ENCODE measurements around the gene PTPRC.

The PTPRC gene

DNA sequence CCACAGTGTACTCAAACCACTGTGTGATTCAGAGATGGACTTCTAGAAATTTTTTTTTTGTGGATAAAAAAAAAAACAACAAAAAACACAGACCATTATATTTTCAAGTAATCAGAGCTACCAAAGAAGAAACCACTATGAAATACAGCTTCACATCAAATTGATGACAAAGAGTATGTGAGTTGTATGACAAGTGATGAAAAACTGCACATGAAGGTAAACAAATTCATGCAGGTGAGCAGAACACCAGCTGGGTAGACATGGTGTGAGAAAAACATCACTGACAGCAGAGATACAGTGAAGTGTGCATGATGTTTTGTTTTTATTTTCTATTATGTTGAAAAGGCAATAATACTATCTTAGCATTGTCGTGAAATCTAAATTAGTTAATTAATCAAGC is 8.0 kb upstream of the PTPRC start:
- no peak overlapping the region for H3K27ac ChIP-seq
- H3K4me3 ChIP-seq: no peak overlapping the region
- H3K9me3 ChIP-seq: no peaks in the 10 kb centered on the region
- H3K36me3 ChIP-seq: no peaks in the 10 kb centered on the region
- H3K27me3 ChIP-seq: no peaks in the 10 kb centered on the region
- H3K4me1 ChIP-seq: no peaks in the 10 kb centered on the region
- TF ChIP-seq, protein P1, sequence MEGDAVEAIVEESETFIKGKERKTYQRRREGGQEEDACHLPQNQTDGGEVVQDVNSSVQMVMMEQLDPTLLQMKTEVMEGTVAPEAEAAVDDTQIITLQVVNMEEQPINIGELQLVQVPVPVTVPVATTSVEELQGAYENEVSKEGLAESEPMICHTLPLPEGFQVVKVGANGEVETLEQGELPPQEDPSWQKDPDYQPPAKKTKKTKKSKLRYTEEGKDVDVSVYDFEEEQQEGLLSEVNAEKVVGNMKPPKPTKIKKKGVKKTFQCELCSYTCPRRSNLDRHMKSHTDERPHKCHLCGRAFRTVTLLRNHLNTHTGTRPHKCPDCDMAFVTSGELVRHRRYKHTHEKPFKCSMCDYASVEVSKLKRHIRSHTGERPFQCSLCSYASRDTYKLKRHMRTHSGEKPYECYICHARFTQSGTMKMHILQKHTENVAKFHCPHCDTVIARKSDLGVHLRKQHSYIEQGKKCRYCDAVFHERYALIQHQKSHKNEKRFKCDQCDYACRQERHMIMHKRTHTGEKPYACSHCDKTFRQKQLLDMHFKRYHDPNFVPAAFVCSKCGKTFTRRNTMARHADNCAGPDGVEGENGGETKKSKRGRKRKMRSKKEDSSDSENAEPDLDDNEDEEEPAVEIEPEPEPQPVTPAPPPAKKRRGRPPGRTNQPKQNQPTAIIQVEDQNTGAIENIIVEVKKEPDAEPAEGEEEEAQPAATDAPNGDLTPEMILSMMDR (IDR thresholded peaks at IDR 0.05): no peak
- intact Hi-C loops (cut with DNase I; ENCODE audit: low total_unique reads): no loop called here
- DNase-seq: no peak

DNA sequence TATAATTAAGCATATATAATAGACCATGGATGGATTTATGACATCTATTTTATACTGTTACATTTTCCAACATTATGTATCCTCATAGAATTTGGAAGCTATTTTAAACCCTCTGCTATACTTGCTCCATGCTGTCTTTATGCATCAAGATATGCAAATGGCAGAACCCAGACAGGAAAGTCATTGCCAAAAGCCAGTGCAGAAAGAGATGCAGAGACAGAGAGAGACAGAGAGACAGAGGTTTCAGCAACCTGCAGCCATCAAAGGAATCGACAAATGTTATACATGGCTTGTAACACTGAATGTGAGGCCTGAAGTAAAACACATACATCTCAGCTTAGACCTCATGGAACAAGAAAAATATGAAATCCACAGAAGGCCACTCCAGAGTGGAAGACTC is 7.5 kb upstream of the PTPRC start:
- intact Hi-C loops (cut with DNase I; ENCODE audit: low total_unique reads): no loop called here

DNA sequence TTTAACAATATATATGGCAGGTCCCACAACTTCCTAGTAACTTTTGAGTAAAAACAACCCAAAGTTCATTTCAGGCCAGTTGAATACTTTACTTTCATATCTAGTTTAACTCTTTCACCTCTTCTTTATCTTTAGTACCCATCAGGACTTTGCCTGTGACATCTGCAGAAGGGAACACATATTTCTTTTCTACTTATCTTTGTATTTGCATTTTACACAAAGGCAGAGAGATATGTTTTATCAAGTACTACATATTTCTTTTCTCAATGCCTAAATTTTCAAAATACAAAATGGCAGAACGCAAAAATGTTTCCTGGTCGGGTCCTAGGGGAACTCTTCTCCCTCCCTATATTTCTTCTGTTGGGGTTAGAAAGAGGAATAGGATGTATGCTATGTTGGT is 6.8 kb upstream of the PTPRC start:
- Histone ChIP-seq H3K4me3 (no peak overlapping the region), H3K4me1 (no peaks in the 10 kb centered on the region), H3K9me3 (no peaks in the 10 kb centered on the region), H3K36me3 (no peaks in the 10 kb centered on the region), H3K27ac (no peak overlapping the region), H3K27me3 (no peaks in the 10 kb centered on the region)
- DNase-seq: no peak
- intact Hi-C loops (cut with DNase I; ENCODE audit: low total_unique reads): no loop called here
- TF ChIP-seq, protein P1 (IDR thresholded peaks at IDR 0.05): no peak

More for the DNA sequence above, 7.5 kb upstream of the PTPRC start:
- no peaks in the 10 kb centered on the region for H3K27me3 ChIP-seq
- H3K4me1 ChIP-seq: no peaks in the 10 kb centered on the region
- no peak overlapping the region for H3K4me3 ChIP-seq
- H3K27ac ChIP-seq: no peak overlapping the region
- no peaks in the 10 kb centered on the region for H3K9me3 ChIP-seq
- TF ChIP-seq, protein P1 (IDR thresholded peaks at IDR 0.05): no peak
- no peaks in the 10 kb centered on the region for H3K36me3 ChIP-seq
- no peak for DNase-seq

DNA sequence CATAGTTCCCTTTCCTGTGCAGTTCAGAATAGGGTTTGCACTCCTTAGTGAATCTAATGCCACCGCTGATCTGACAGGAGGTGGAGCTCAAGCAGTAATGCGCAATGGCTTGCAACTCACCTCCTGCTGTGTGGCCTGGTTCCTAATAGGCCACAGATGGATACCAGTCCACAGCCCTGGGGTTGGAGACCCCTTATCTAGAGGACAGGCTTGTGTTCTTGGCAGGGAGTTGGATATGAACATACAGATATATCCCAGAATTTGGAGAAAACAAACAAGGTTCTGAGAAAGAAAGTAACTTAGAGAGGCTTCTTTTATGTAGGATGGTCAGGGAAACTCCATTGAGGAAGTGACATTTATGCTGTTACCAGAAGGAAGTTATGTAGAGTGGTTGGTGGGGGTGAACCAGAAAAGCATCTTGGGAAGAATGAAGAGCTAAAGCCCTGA is 5.1 kb upstream of the PTPRC start:
- Histone ChIP-seq H3K4me1 (no peaks in the 10 kb centered on the region), H3K27ac (no peak overlapping the region), H3K36me3 (no peaks in the 10 kb centered on the region), H3K9me3 (no peaks in the 10 kb centered on the region), H3K4me3 (no peak overlapping the region), H3K27me3 (no peaks in the 10 kb centered on the region)
- intact Hi-C loops (cut with DNase I; ENCODE audit: low total_unique reads): no loop called here
- TF ChIP-seq, protein P1 (IDR thresholded peaks at IDR 0.05): no peak
- no peak for DNase-seq

DNA sequence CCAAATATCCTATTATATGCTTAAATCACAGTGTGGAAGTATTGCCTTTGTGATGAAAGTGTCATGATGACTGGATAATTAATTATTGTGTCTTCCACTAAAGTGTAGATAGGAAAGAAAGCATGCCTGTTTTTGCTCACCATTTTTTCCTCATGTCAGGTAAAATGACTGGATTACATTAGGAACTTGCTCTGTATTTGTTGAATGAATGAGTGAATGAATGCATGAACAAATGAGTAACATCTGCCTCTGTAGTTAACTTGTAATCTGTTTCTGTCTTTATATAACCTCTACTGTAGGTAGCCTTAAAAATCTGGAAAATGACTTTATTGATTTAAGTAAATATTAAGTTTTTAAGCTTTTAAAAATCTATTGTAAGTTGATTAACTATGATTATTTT is 2.9 kb upstream of the PTPRC start:
- Histone ChIP-seq H3K9me3 (no peaks in the 10 kb centered on the region), H3K27me3 (no peaks in the 10 kb centered on the region), H3K27ac (no peak overlapping the region), H3K4me3 (no peak overlapping the region), H3K36me3 (no peaks in the 10 kb centered on the region), H3K4me1 (no peaks in the 10 kb centered on the region)
- TF ChIP-seq, protein P1 (IDR thresholded peaks at IDR 0.05): no peak
- intact Hi-C loops (cut with DNase I; ENCODE audit: low total_unique reads): no loop called here
- DNase-seq: no peak

DNA sequence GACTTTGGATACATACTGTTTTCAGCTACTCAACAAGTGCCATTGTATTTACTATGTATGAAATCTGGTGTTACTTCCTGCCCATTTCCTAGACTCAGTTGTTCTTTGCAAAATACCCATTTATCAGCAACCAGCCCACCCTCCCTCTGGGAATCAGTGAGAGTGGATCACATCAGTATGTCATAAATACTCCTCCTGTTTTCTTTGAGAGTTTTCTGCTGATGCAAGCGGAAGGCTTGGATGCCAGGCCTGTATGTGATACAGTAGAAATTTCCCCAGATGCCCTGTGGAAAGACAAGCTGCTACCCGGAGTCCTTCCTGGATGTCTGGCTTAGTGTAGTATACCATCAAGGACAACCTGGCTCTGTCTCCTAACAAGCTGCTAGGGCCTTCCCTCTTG is 2.4 kb upstream of the PTPRC start:
- Histone ChIP-seq H3K4me1 (no peaks in the 10 kb centered on the region), H3K4me3 (no peak overlapping the region), H3K27me3 (no peaks in the 10 kb centered on the region), H3K36me3 (no peaks in the 10 kb centered on the region), H3K9me3 (no peaks in the 10 kb centered on the region), H3K27ac (no peak overlapping the region)
- no peak for DNase-seq
- intact Hi-C loops (cut with DNase I; ENCODE audit: low total_unique reads): no loop called here
- TF ChIP-seq, protein P1 (IDR thresholded peaks at IDR 0.05): no peak
